ENCODE measurements around the gene USP35.

Gene USP35

GRCh38 chr11:78257654-78258053 is 68.9 kb downstream of the USP35 start:
- no peak for DNase-seq (ENCODE audit: low read depth)
- no peak overlapping the region for H3K4me3 ChIP-seq (ENCODE audit: low read depth, low read length)
- TF ChIP-seq POLR2A (IDR thresholded peaks at IDR 0.05; ENCODE audit: extremely low read depth, insufficient read length) (no peak), MAX (IDR thresholded peaks at IDR 0.05; ENCODE audit: low read depth, low read length) (no peak), CTCF (IDR thresholded peaks at IDR 0.05; ENCODE audit: low read depth, low read length) (no peak), MYC (IDR thresholded peaks at IDR 0.05; ENCODE audit: low read depth, low read length) (no peak)

GRCh38 chr11:78259777-78260487 is 71.2 kb downstream of the USP35 start:
- H3K4me3 ChIP-seq (ENCODE audit: low read depth, low read length) = no peak overlapping the region
- DNase-seq (ENCODE audit: low read depth) = no peak
- TF ChIP-seq MYC (IDR thresholded peaks at IDR 0.05; ENCODE audit: low read depth, low read length) (no peak), MAX (IDR thresholded peaks at IDR 0.05; ENCODE audit: low read depth, low read length) (no peak), CTCF (IDR thresholded peaks at IDR 0.05; ENCODE audit: low read depth, low read length) (no peak), POLR2A (IDR thresholded peaks at IDR 0.05; ENCODE audit: extremely low read depth, insufficient read length) (no peak)

GRCh38 chr11:78261367-78261766 is 72.6 kb downstream of the USP35 start:
- no peak for DNase-seq (ENCODE audit: low read depth)
- TF ChIP-seq POLR2A (IDR thresholded peaks at IDR 0.05; ENCODE audit: extremely low read depth, insufficient read length) = no peak
- no peak for TF ChIP-seq MAX (IDR thresholded peaks at IDR 0.05; ENCODE audit: low read depth, low read length)
- TF ChIP-seq MYC (IDR thresholded peaks at IDR 0.05; ENCODE audit: low read depth, low read length) = no peak
- no peak for TF ChIP-seq CTCF (IDR thresholded peaks at IDR 0.05; ENCODE audit: low read depth, low read length)
- H3K4me3 ChIP-seq (ENCODE audit: low read depth, low read length) = no peak overlapping the region

- DNase-seq (ENCODE audit: low read depth) = no peak
Measured at GRCh38 chr11:78261828-78262227, 73.1 kb downstream of the USP35 start.

GRCh38 chr11:78262238-78262637 is 73.5 kb downstream of the USP35 start:
- H3K4me3 ChIP-seq (ENCODE audit: low read depth, low read length) = no peak overlapping the region
- no peak for DNase-seq (ENCODE audit: low read depth)
- no peak for TF ChIP-seq MYC (IDR thresholded peaks at IDR 0.05; ENCODE audit: low read depth, low read length)
- no peak for TF ChIP-seq MAX (IDR thresholded peaks at IDR 0.05; ENCODE audit: low read depth, low read length)
- no peak for TF ChIP-seq POLR2A (IDR thresholded peaks at IDR 0.05; ENCODE audit: extremely low read depth, insufficient read length)
- TF ChIP-seq CTCF (IDR thresholded peaks at IDR 0.05; ENCODE audit: low read depth, low read length) = no peak

More at GRCh38 chr11:78261828-78262227, 73.1 kb downstream of the USP35 start:
- TF ChIP-seq CTCF (IDR thresholded peaks at IDR 0.05; ENCODE audit: low read depth, low read length) (no peak), MAX (IDR thresholded peaks at IDR 0.05; ENCODE audit: low read depth, low read length) (no peak), MYC (IDR thresholded peaks at IDR 0.05; ENCODE audit: low read depth, low read length) (no peak), POLR2A (IDR thresholded peaks at IDR 0.05; ENCODE audit: extremely low read depth, insufficient read length) (no peak)
- no peak overlapping the region for H3K4me3 ChIP-seq (ENCODE audit: low read depth, low read length)

Measured in NB4 (cell line).